Adrenal gland (tissue), 5 donors: Measurements from ENCODE around the gene TMSB4Y.

ENCODE experiments used
- CTCF ChIP-seq, 6 experiments: fragments of 450-650 bp in 4 of 6; fragments of 200-600 bp in 2 of 6; sonication (generic) in 1 of 6; IDR thresholded peaks; 1 replicate in 5 of 6; 2 replicates in 1 of 6; pipeline versions ENCODE4 v1.5.1 to v1.8.0; 2016 to 2021; ENCODE audit warnings: antibody characterized with exemption in 6 of 6, mild to moderate bottlenecking in 2 of 6, moderate library complexity in 1 of 6
- POLR2A ChIP-seq, 2 donors: fragments of 450-650 bp; IDR thresholded peaks; one replicate each; pipeline ENCODE4 v1.6.1; 2017; ENCODE audit warnings: antibody characterized with exemption in 2 of 2, mild to moderate bottlenecking in 2 of 2, moderate library complexity in 1 of 2
- donor health status: DM: no; HTN: no; CAD: no.

- TF ChIP-seq CTCF (IDR thresholded peaks at IDR 0.05): peak in 2 of 6 experiments; percentile 36 to 47
- TF ChIP-seq POLR2A (IDR thresholded peaks at IDR 0.05): no peak
Measured at GRCh38 chrY:13738618-13739017, 34.9 kb downstream of the TMSB4Y start.
